Naive thymus-derived CD8-positive, alpha-beta T cell (primary cell): ENCODE results near the gene SMARCA5. TPM values are rescaled to one million over a fixed set of nuclear protein-coding genes. Genes with fewer than 3 reads are reported as not detected.
A peak's percentile ranks its signal among the peaks of the same experiment; 100 is the strongest.
"Not testable (repeated sequence)": the region's sequence is repeated elsewhere in the genome, so short reads cannot be mapped to it uniquely, and the experiment has no call there.

Experiments
- ATAC-seq, 2 donors: fragments of 150-1000 bp; cut with Tn5 transposase in 1 of 2; sonication (Bioruptor Pico), chemical (Tn5 transposase) in 1 of 2; 1 replicate in 1 of 2; 2 replicates in 1 of 2; pipeline ENCODE4 v1.10.0; 2021; ENCODE audit warnings: mild to moderate bottlenecking in 2 of 2, moderate library complexity in 2 of 2
- POLR2A ChIA-PET: fragments of 350-600 bp; sonication (Branson Sonifier 250); formaldehyde crosslinking; loops from one replicate; lab custom pipeline; 2021; ENCODE audit warnings: antibody characterized with exemption; lab: Charles Lee
- DNase-seq, 10 donors: peaks; one replicate each; pipeline versions ENCODE4 v3.0.0 to v3.0.0-alpha.2; 2020 to 2022
- H3K27ac Mint-ChIP-seq, 10 donors: one replicate each; pipeline ENCODE4 v1.8.0; 2020 to 2022; ENCODE audit warnings: mild to moderate bottlenecking in 10 of 10, mixed read lengths in 10 of 10, moderate library complexity in 4 of 10, inconsistent platforms in 1 of 10
- H3K27me3 Mint-ChIP-seq, 5 donors: one replicate each; pipeline ENCODE4 v1.8.0; 2021 to 2022; ENCODE audit warnings: mixed read lengths in 5 of 5
- H3K36me3 Mint-ChIP-seq, 3 donors: one replicate each; pipeline ENCODE4 v1.8.0; 2020 to 2022; ENCODE audit warnings: mixed read lengths in 3 of 3, mild to moderate bottlenecking in 2 of 3, inconsistent platforms in 1 of 3
- H3K4me1 Mint-ChIP-seq, 4 donors: one replicate each; pipeline ENCODE4 v1.8.0; 2021 to 2022; ENCODE audit warnings: mixed read lengths in 4 of 4
- H3K4me3 Mint-ChIP-seq, 10 donors: one replicate each; pipeline ENCODE4 v1.8.0; 2020 to 2022; ENCODE audit warnings: mild to moderate bottlenecking in 10 of 10, mixed read lengths in 10 of 10, moderate library complexity in 6 of 10, inconsistent platforms in 1 of 10
- H3K9me3 Mint-ChIP-seq, 9 donors: one replicate each; pipeline ENCODE4 v1.8.0; 2020 to 2022; ENCODE audit warnings: mixed read lengths in 9 of 9, mild to moderate bottlenecking in 3 of 9, inconsistent platforms in 1 of 9, moderate library complexity in 1 of 9
- polyA plus RNA-seq, 3 donors: library from polyadenylated mRNA; unstranded; fragments of 300-500 nt; fragmentation: Illumina TruSeq; gene quantifications; one replicate each; pipeline ENCODE4 v1.2.3, GENCODE V29; 2021
- total RNA-seq, 8 experiments: library from RNA in 2 of 8; stranded (reverse) in 2 of 8; gene quantifications; one replicate each; pipeline ENCODE4 v1.2.3 and lab custom pipeline; 2021 to 2026

Gene SMARCA5
- total and polyA plus RNA-seq, 5 experiments from 2014 or later: 19.1 to 54.7 (median 34.0) TPM

DNA sequence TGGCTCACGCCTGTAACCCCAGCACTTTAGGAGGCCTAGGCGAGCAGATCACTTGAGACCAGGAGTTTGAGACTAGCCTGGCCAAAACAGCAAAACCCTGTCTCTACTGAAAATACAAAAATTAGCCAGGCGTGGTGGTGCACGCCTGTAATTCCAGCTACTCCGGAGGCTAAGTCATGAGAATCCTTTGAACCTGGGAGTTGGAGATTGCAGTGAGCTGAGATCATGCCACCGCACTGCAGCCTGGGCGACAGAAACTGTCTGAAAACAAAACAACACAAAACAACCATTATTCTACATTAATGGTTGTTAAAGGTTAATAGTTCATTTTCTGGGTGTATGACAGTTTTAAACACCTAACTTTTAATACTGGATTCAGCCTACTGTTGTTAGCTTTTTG is 1.6 kb upstream of the SMARCA5 start:
- Mint-ChIP-seq H3K4me1 (peaks cover 8 to 44% (median 28%) of the 10 kb centered on the region in 4 donors), H3K36me3 (peaks cover 0 to 8% (median 0%) of the 10 kb centered on the region in 3 donors), H3K27ac (peak overlapping the region in 4 of 10 donors; percentile 40 to 100 (median 76)), H3K9me3 (no peaks in the 10 kb centered on the region), H3K4me3 (peak overlapping the region in 6 of 10 donors; percentile 22 to 100 (median 72)), H3K27me3 (peaks cover 0 to 2% (median 0%) of the 10 kb centered on the region in 5 donors)
- DNase-seq (no peak), ATAC-seq (no peak)
- POLR2A ChIA-PET: interaction anchor here (3.2 kb wide), 1 partner anchor 47 kb away, joined by 18 read pairs; no protein-coding TSS in a partner anchor

DNA sequence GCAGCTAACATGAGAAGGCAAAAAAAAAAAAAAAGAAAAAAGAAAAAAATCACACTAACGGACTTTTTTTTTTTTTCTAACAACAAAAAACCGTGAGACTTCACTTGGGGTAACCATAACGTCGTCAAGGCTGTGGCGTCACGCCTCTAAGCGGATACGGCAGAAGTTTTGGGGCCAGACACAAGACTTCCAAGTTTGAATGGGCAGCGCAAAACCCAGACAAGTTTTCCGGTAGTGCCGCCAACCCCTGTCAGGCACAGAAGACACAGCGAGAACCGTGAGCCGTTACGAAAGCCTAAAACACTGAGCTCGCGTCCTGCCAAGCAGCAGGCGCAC is 556 bp upstream of the SMARCA5 start:
- POLR2A ChIA-PET: interaction anchor here (0.6 to 3.2 kb wide), 8 partner anchors 11 to 1668 kb away, joined by 3 to 18 read pairs (median 4); partner anchors contain the start of genes ABCE1, ANAPC10 and USP38
- ATAC-seq: peak; percentile 50 to 65
- H3K36me3 Mint-ChIP-seq: peaks cover 0 to 19% (median 7%) of the 10 kb centered on the region in 3 donors
- peak overlapping the region; percentile 99 to 100 (median 100) for H3K27ac Mint-ChIP-seq
- H3K4me1 Mint-ChIP-seq: peaks cover 9 to 54% (median 37%) of the 10 kb centered on the region in 4 donors
- H3K4me3 Mint-ChIP-seq: peak overlapping the region; percentile 91 to 100 (median 99)
- DNase-seq: peak in 1 of 10 donors; percentile 87
- no peaks in the 10 kb centered on the region for H3K9me3 Mint-ChIP-seq
- peaks cover 0 to 2% (median 0%) of the 10 kb centered on the region in 5 donors for H3K27me3 Mint-ChIP-seq

DNA sequence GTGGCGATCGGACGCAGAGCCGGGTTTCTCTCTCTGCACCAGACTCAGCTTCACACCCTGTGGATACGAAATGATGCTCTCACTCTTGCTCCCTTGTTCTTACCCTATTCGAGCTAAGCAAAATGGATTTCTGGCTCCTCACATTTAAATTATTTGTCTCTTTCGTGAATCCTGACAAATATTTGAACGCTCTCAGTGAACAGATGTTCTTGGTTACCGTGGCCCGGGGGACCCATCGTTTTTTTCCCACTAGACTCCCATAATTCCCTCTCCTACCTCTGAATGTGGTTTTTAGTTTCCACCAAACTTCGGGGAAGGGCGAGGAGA is 630 bp downstream of the SMARCA5 start:
- peak in 1 of 10 donors; percentile 8 for DNase-seq
- H3K4me3 Mint-ChIP-seq: peak overlapping the region; percentile 91 to 100 (median 99)
- H3K9me3 Mint-ChIP-seq: no peaks in the 10 kb centered on the region
- POLR2A ChIA-PET: interaction anchor here (0.9 to 3.2 kb wide), 6 partner anchors 10 to 1584 kb away, joined by 3 to 18 read pairs (median 6); partner anchors contain the start of genes ABCE1, ANAPC10 and USP38
- H3K4me1 Mint-ChIP-seq: peaks cover 12 to 61% (median 45%) of the 10 kb centered on the region in 4 donors
- no peak for ATAC-seq
- H3K36me3 Mint-ChIP-seq: peaks cover 0 to 29% (median 9%) of the 10 kb centered on the region in 3 donors
- H3K27me3 Mint-ChIP-seq: peaks cover 0 to 2% (median 0%) of the 10 kb centered on the region in 5 donors
- H3K27ac Mint-ChIP-seq: peak overlapping the region; percentile 98 to 100 (median 100)

DNA sequence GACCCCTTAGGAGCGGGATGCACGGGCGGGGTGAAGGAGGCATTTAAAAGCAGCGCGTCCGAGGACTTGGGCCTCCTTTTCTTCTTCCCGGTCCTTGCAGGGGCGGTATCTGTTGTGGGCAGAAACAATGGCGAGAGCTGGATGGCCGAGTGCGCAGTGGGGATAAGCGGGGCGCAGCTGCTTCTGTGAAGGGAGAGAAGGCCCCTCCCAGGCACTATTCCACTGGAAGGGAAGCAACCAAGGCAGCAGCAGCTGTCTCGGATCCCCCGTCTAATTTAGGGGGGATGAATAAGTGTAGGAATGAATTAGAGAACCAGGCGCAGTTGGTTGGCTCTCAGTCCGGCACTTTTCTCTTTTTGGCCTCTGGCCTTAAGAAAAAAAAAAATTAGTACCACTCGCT is 995 bp downstream of the SMARCA5 start:
- Mint-ChIP-seq H3K4me3 (peak overlapping the region; percentile 91 to 100 (median 99)), H3K4me1 (peaks cover 15 to 65% (median 49%) of the 10 kb centered on the region in 4 donors), H3K27me3 (peaks cover 0 to 2% (median 0%) of the 10 kb centered on the region in 5 donors), H3K36me3 (peaks cover 0 to 33% (median 11%) of the 10 kb centered on the region in 3 donors), H3K27ac (peak overlapping the region; percentile 98 to 100 (median 100)), H3K9me3 (no peaks in the 10 kb centered on the region)
- peak in 6 of 10 donors; percentile 4 to 19 (median 10) for DNase-seq
- ATAC-seq: no peak
- POLR2A ChIA-PET: interaction anchor here (0.9 to 3.2 kb wide), 6 partner anchors 10 to 1584 kb away, joined by 3 to 18 read pairs (median 6); partner anchors contain the start of genes ABCE1, ANAPC10 and USP38

DNA sequence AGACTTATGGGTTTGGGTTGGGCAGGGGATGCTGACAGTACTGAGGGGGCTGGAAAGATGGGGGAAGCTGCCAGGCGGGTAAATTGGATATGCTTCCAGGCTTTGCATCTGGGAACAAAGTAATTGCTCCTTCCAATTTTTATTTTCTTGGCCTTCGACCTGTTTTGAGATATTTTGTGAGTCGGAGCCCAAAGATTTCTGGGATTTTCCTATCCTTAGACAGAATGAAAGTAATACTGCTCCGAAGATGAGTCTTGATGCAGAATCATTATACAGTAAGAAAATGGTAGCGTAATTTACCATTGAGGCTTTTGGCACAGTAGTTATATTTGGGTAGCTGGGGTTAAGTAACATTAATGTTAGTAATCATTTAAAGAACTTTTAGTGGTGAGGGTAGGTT is 1.4 kb downstream of the SMARCA5 start:
- no peak for ATAC-seq
- Mint-ChIP-seq H3K4me1 (peaks cover 19 to 69% (median 53%) of the 10 kb centered on the region in 4 donors), H3K9me3 (no peaks in the 10 kb centered on the region), H3K36me3 (peaks cover 0 to 37% (median 14%) of the 10 kb centered on the region in 3 donors), H3K27ac (peak overlapping the region; percentile 98 to 100 (median 100)), H3K4me3 (peak overlapping the region; percentile 91 to 100 (median 99)), H3K27me3 (peaks cover 0 to 2% (median 0%) of the 10 kb centered on the region in 5 donors)
- POLR2A ChIA-PET: no interaction called here
- no peak for DNase-seq

DNA sequence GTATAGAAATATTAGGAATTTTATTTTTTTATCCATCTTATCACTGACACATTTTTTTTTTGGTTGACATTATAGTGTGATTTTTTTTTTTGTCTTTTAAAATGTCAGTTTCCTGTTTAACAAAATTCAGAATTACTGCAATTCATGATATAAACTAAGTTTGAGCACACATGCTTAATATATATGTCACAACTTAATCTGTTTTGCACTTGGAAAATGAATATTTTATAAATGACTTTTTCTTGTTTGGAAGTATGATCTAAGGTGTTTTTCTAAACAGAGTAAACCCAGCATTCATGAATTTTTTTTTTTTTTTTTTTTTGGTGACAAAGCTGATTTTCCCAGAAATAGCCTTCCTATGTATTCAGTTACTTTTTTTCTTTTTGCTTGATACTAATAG is 2.4 kb downstream of the SMARCA5 start:
- POLR2A ChIA-PET: interaction anchor here (0.7 kb wide), 1 partner anchor 1439 kb away, joined by 3 read pairs; no protein-coding TSS in a partner anchor
- Mint-ChIP-seq H3K27ac (peak overlapping the region in 8 of 10 donors; percentile 44 to 100 (median 74)), H3K36me3 (peaks cover 0 to 45% (median 14%) of the 10 kb centered on the region in 3 donors), H3K4me3 (peak overlapping the region; percentile 70 to 100 (median 96)), H3K4me1 (peaks cover 21 to 79% (median 61%) of the 10 kb centered on the region in 4 donors), H3K27me3 (peaks cover 0 to 2% (median 0%) of the 10 kb centered on the region in 5 donors), H3K9me3 (no peaks in the 10 kb centered on the region)
- DNase-seq (no peak), ATAC-seq (no peak)

DNA sequence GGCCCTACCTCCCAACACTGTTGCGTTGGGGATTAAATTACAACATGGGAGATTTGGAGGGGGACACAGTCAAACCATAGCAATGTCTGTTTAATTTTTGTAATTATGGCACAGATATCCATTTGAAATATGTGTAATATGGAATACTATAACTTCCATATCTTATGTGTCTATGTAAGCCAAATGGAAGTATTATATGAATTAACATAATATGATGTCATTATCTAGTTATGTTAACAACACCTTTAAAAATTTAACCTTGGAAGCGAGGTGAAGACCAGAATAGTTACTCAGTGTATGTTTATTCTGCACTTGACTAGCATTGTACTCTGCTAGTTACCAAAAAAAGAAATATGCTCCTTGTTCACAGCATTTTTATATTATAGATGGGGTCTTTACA is 4.3 kb downstream of the SMARCA5 start:
- Mint-ChIP-seq H3K27me3 (peaks cover 0 to 2% (median 0%) of the 10 kb centered on the region in 5 donors), H3K36me3 (peaks cover 0 to 62% (median 22%) of the 10 kb centered on the region in 3 donors), H3K9me3 (no peaks in the 10 kb centered on the region), H3K27ac (peak overlapping the region in 3 of 10 donors; percentile 4 to 40 (median 22)), H3K4me1 (peaks cover 23 to 87% (median 67%) of the 10 kb centered on the region in 4 donors), H3K4me3 (peak overlapping the region in 5 of 10 donors; percentile 14 to 56 (median 34))
- DNase-seq (no peak), ATAC-seq (no peak)
- POLR2A ChIA-PET: no interaction called here

DNA sequence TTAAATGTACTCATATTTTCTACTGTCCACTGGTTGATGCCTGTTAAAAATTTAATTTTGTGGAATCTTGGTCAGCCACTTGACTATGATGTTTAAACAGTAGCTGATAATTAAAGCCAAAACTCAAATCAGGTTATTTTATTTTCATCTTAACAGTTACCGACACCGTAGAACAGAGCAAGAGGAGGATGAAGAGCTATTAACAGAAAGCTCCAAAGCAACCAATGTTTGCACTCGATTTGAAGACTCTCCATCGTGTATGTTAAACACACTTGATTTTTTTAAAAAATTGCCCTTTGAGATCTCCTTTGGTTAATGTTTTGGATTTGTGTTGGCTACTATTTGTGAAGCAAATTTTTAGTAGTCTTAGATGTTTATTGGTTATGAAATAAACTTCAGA is 10.7 kb downstream of the SMARCA5 start:
- DNase-seq (no peak), ATAC-seq (no peak)
- POLR2A ChIA-PET: interaction anchor here (1.3 kb wide), 1 partner anchor 10 kb away, joined by 4 read pairs; the partner anchor contains the start of gene SMARCA5
- peaks cover 27 to 50% (median 46%) of the 10 kb centered on the region in 4 donors for H3K4me1 Mint-ChIP-seq
- H3K9me3 Mint-ChIP-seq: no peaks in the 10 kb centered on the region
- peaks cover 0 to 93% (median 26%) of the 10 kb centered on the region in 3 donors for H3K36me3 Mint-ChIP-seq
- H3K27me3 Mint-ChIP-seq: no peaks in the 10 kb centered on the region
- no peak overlapping the region for H3K4me3 Mint-ChIP-seq
- peak overlapping the region in 1 of 10 donors; percentile 40 for H3K27ac Mint-ChIP-seq

DNA sequence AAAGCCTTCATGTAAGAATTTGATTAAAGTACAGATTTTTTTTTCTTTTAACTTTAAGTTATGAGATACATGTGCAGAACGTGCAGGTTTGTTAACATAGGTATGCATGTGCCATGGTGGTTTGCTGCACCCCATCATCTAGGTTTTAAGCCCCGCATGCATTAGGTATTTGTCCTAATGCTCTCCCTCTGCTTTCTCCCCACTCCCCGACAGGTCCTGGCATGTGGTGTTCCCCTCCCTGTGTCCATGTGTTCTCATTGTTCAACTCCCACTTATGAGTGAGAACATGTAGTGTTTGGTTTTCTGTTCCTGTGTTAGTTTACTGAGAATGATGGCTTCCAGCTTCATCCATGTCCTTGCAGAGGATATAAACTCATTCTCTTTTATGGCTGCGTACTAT is 14.5 kb downstream of the SMARCA5 start:
- peaks cover 0 to 93% (median 26%) of the 10 kb centered on the region in 3 donors for H3K36me3 Mint-ChIP-seq
- DNase-seq, H3K4me3 Mint-ChIP-seq, H3K27me3 Mint-ChIP-seq, POLR2A ChIA-PET, H3K9me3 Mint-ChIP-seq, ATAC-seq: not testable (repeated sequence)
- H3K27ac Mint-ChIP-seq: peak overlapping the region in 4 of 10 donors; percentile 7 to 73 (median 26)
- H3K4me1 Mint-ChIP-seq: peaks cover 16 to 40% (median 25%) of the 10 kb centered on the region in 4 donors

DNA sequence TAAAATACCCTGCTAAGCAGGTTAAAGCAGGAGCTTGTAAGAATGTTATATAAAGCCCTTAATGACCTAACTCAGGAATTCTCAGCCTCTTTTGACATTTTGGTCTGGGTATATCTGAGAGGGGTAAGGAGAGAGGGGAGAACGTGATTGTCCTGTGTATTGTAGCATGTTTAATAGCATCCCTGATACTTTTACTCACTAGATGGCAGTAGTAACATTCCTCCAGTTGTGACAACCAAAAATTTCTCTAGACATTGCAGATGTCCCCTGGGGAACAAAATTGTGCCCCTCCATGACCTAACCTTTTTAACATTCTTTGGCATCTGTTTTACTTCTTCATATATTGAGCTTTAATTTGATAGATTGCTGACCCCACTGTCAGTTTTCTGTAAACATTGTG is 17.9 kb downstream of the SMARCA5 start:
- H3K36me3 Mint-ChIP-seq: peaks cover 0 to 96% (median 27%) of the 10 kb centered on the region in 3 donors
- H3K4me1 Mint-ChIP-seq: peaks cover 10 to 28% (median 18%) of the 10 kb centered on the region in 4 donors
- POLR2A ChIA-PET: no interaction called here
- DNase-seq (no peak), ATAC-seq (peak in 1 of 2 donors; percentile 35)
- peak overlapping the region in 4 of 10 donors; percentile 16 to 53 (median 20) for H3K27ac Mint-ChIP-seq
- no peaks in the 10 kb centered on the region for H3K9me3 Mint-ChIP-seq
- no peak overlapping the region for H3K4me3 Mint-ChIP-seq
- H3K27me3 Mint-ChIP-seq: no peaks in the 10 kb centered on the region

DNA sequence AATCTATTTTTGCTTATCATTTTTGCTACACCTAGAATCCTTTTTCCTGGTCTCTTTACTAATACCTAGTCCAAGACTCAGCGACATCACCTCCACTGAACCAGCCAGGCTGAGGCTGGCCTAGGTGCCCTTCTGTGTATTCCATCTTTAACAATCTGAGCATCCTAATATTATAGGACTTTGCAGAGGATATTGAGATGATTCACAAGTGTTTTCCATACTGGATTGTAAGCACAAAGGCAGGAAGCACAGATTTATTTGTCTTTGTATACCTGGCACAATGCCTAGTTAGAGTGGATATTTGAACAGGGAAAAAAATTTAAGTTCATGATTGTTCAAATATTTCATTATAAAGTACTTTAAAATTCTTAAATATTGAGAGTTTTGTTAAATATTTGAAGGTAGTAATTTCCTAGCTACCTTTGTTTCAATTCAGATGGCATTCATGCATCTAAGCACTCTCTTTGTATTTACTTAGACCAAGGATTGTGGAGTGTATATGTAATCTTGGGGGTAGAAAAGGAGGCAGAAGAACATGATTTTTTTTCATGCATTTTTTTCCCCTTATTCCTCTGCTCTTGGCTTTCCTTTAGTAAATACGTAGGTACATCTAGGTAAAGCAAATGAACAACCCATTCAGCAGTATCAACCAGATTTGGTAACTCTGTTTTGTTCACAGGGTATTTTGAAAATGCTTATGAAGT is 18.4 kb downstream of the SMARCA5 start:
- peak overlapping the region in 1 of 10 donors; percentile 7 for H3K4me3 Mint-ChIP-seq
- H3K36me3 Mint-ChIP-seq: peaks cover 0 to 96% (median 23%) of the 10 kb centered on the region in 3 donors
- POLR2A ChIA-PET: no interaction called here
- peaks cover 10 to 25% (median 16%) of the 10 kb centered on the region in 4 donors for H3K4me1 Mint-ChIP-seq
- H3K9me3 Mint-ChIP-seq: no peaks in the 10 kb centered on the region
- H3K27me3 Mint-ChIP-seq: no peaks in the 10 kb centered on the region
- H3K27ac Mint-ChIP-seq: peak overlapping the region in 5 of 10 donors; percentile 16 to 60 (median 23)
- DNase-seq: no peak
- no peak for ATAC-seq

DNA sequence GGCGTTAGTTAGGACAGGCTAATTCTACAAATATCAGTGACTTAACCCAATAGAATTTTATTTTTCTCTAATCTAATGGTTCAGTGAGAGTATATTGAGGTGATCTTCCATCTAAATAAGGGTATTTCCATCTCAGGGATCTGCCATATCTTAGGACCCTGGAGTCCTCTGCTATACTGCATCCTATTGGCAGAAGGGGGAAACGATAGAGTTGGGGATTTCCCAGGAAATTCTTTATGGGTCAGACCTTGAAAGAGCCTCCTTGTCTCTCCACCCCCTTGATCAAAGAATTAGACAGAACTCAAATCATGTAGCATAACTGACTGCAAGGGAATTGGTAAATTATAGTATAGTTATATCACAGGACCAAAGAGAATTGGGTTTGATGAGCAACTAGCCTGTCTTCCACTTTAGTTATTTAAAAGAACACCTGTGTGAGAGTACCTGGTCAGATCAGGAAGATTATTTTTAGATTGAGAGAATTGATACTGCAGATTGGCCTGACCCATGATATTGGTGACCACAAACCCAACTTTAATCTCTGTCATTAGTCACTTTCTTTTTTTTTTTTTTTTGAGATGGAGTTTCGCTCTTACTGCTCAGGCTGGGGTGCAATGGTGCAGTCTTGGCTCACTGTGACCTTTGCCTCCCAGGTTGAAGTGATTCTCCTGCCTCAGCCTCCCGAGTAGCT is 25.6 kb downstream of the SMARCA5 start:
- ATAC-seq (peak in 1 of 2 donors; percentile 84), DNase-seq (no peak)
- POLR2A ChIA-PET: no interaction called here
- no peaks in the 10 kb centered on the region for H3K9me3 Mint-ChIP-seq
- no peak overlapping the region for H3K4me3 Mint-ChIP-seq
- no peaks in the 10 kb centered on the region for H3K27me3 Mint-ChIP-seq
- H3K36me3 Mint-ChIP-seq: peaks cover 15 to 93% (median 31%) of the 10 kb centered on the region in 3 donors
- H3K27ac Mint-ChIP-seq: peak overlapping the region in 8 of 10 donors; percentile 0 to 67 (median 28)
- H3K4me1 Mint-ChIP-seq: peaks cover 6 to 23% (median 17%) of the 10 kb centered on the region in 4 donors
